Stimulated activated CD4-positive, alpha-beta T cell treated with anti-CD3 and anti-CD28 coated beads, Interleukin-1b, Interleukin-23, amount 100 ng/mL, for 1 hour (primary cell): ENCODE measurements around the gene ZNF445.
"Not testable (repeated sequence)": the region's sequence is repeated elsewhere in the genome, so short reads cannot be mapped to it uniquely, and the experiment has no call there.

Experiments used
- DNase-seq, 2 donors: peaks; one replicate each; pipeline ENCODE4 v3.0.0-alpha.2; 2020; ENCODE audit warnings: low read depth in 2 of 2

ZNF445 gene

DNA sequence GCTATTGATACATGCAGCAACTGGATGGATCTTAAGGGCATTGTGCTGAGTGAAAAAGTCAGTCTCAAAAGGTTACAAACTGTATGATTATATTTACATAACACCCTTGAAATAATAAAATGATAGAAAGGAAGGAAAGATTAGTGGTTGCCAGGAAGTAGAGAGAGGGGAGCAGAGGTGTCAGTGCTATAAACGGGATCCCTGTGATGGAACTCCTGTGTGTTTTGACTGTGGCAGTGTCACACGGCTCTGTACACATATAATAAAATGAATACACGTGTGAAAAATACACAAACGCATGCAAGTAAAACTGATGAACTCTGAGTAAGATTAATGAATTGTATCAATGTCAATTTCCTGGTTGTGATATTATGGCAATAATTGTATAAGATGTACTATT, 78.6 kb downstream of the ZNF445 start:
- no peak for DNase-seq

GRCh38 chr3:44398271-44398670, 79.2 kb downstream of the ZNF445 start:
- not testable (repeated sequence) for DNase-seq

DNA sequence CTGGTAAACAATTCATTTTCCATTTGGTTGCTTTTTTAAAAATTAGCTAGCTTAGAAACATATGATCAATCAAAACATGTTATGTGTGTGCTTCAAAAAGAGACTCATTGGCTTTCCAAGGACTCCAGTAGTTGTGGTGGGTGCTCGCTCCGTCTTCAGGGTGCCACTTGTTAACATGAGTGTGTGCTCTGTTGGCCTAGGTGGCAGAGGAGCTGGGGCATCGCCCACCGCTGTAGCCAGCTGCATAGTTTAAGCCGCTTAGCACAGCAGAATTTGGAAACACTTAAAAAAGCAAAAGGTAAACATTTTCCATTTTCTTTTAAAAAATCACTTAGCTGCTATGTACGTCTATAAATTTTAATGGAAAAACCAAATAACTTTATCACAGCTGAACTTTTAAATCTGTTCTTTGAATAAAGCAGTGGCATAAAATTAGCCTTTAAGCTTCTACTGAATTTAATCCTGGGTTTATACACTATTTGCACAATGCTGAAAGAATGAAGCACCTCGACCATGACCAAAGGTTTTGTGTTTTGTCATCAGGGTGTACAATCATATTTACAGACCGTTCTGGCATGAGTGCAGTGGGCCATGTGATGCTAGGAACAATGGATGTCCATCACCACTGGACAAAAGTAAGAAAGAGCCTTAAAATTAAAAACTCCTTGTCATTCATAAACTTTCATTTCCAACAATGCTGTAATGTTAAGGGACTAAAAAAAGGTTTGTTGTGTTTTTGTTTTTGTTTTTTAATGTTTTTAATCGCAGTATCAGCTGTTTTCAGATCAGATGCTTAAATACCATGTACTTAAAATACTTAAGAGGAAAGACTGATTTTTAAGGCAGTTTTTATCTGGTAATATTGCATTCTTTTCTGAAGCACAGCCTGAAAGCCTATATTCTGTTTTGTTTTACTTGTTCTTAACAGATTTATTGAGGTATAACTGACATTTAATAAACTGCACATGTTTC, 81.0 kb downstream of the ZNF445 start:
- DNase-seq = no peak

GRCh38 chr3:44395714-44396113, 81.8 kb downstream of the ZNF445 start:
- no peak for DNase-seq

- no peak for DNase-seq
Observed at GRCh38 chr3:44392489-44392888, 85.0 kb downstream of the ZNF445 start.

DNA sequence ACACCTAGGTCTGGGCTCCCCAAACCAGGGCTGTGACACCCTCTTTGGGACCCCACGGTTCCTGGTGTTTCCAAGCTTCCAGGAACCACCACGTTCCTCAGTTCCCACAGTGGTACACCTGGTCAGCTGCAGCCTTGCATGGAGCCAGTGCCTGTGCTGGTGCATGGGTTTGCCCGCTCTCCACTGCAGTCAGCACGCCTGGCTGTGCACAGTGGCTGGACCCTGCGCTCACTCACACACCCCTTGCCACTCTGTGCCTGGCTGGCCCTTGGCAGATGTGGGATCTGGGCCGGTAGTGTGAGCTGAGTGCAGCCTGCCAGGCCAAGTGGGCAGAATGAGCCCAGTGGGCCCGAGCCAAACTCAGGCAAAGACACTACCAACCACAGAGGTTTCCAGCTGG, 90.1 kb downstream of the ZNF445 start:
- no peak for DNase-seq
